Measurements from ENCODE around the gene SNCB. TPM values are rescaled to one million over a fixed set of nuclear protein-coding genes. Genes with fewer than 3 reads are reported as not detected.

Gene SNCB
- total RNA-seq, 1 donor from 2014 or later, result not detected

- Histone ChIP-seq H3F3A (ENCODE audit: low read depth) (no peaks in the 10 kb centered on the region), H3K4me2 (no peak overlapping the region), H3K4me1 (no peaks in the 10 kb centered on the region), H3K4me3 (no peak overlapping the region), H3K79me2 (ENCODE audit: low read depth) (no peaks in the 10 kb centered on the region), H3K36me3 (no peaks in the 10 kb centered on the region), H3K9me3 (ENCODE audit: low read depth) (no peaks in the 10 kb centered on the region), H3K27ac (no peak overlapping the region), H4K20me1 (ENCODE audit: low read depth) (peaks cover 8% of the 10 kb centered on the region), H3K27me3 (no peaks in the 10 kb centered on the region), H2AFZ (replicated peaks) (no peak overlapping the region), H3K9ac (no peak overlapping the region)
- Mint-ChIP-seq H3K4me3 (no peak overlapping the region), H3K27ac (peak overlapping the region; percentile 4), H3K4me1 (no peaks in the 10 kb centered on the region), H3K36me3 (peaks cover 5% of the 10 kb centered on the region), H3K9me3 (no peaks in the 10 kb centered on the region), H3K27me3 (ENCODE audit: insufficient read depth, low read depth) (peaks cover 12% of the 10 kb centered on the region)
- TF ChIP-seq EZH2phosphoT487 (IDR thresholded peaks at IDR 0.05), result no peak
- TF ChIP-seq, protein P1, sequence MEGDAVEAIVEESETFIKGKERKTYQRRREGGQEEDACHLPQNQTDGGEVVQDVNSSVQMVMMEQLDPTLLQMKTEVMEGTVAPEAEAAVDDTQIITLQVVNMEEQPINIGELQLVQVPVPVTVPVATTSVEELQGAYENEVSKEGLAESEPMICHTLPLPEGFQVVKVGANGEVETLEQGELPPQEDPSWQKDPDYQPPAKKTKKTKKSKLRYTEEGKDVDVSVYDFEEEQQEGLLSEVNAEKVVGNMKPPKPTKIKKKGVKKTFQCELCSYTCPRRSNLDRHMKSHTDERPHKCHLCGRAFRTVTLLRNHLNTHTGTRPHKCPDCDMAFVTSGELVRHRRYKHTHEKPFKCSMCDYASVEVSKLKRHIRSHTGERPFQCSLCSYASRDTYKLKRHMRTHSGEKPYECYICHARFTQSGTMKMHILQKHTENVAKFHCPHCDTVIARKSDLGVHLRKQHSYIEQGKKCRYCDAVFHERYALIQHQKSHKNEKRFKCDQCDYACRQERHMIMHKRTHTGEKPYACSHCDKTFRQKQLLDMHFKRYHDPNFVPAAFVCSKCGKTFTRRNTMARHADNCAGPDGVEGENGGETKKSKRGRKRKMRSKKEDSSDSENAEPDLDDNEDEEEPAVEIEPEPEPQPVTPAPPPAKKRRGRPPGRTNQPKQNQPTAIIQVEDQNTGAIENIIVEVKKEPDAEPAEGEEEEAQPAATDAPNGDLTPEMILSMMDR (IDR thresholded peaks at IDR 0.05), result no peak
- TF ChIP-seq EZH2 (IDR thresholded peaks at IDR 0.05), result no peak
- no peak for DNase-seq (ENCODE audit: low spot score)
Measured at GRCh38 chr5:176656467-176656990, 26.2 kb upstream of the SNCB start.

- no peak overlapping the region for H3K9ac ChIP-seq
- Mint-ChIP-seq H3K27me3 (ENCODE audit: insufficient read depth, low read depth) (peaks cover 19% of the 10 kb centered on the region), H3K9me3 (no peaks in the 10 kb centered on the region), H3K36me3 (peaks cover 5% of the 10 kb centered on the region), H3K27ac (no peak overlapping the region), H3K4me3 (no peak overlapping the region), H3K4me1 (peaks cover 5% of the 10 kb centered on the region)
- no peak overlapping the region for H3K4me2 ChIP-seq
- TF ChIP-seq, protein P1 (IDR thresholded peaks at IDR 0.05), result no peak
- TF ChIP-seq EZH2 (IDR thresholded peaks at IDR 0.05) (no peak), EZH2phosphoT487 (IDR thresholded peaks at IDR 0.05) (no peak)
- no peak overlapping the region for H3K27ac ChIP-seq
- H3K36me3 ChIP-seq, result no peaks in the 10 kb centered on the region
- no peak overlapping the region for H2AFZ ChIP-seq (replicated peaks)
- DNase-seq (ENCODE audit: low spot score), result no peak
- no peaks in the 10 kb centered on the region for H3K27me3 ChIP-seq
- H4K20me1 ChIP-seq (ENCODE audit: low read depth), result peaks cover 17% of the 10 kb centered on the region
- H3F3A ChIP-seq (ENCODE audit: low read depth), result no peaks in the 10 kb centered on the region
- H3K79me2 ChIP-seq (ENCODE audit: low read depth), result peaks cover 9% of the 10 kb centered on the region
- H3K9me3 ChIP-seq (ENCODE audit: low read depth), result no peaks in the 10 kb centered on the region
- no peak overlapping the region for H3K4me3 ChIP-seq
- H3K4me1 ChIP-seq, result peaks cover 4% of the 10 kb centered on the region
Measured at GRCh38 chr5:176654856-176655255, 24.5 kb upstream of the SNCB start.

DNA sequence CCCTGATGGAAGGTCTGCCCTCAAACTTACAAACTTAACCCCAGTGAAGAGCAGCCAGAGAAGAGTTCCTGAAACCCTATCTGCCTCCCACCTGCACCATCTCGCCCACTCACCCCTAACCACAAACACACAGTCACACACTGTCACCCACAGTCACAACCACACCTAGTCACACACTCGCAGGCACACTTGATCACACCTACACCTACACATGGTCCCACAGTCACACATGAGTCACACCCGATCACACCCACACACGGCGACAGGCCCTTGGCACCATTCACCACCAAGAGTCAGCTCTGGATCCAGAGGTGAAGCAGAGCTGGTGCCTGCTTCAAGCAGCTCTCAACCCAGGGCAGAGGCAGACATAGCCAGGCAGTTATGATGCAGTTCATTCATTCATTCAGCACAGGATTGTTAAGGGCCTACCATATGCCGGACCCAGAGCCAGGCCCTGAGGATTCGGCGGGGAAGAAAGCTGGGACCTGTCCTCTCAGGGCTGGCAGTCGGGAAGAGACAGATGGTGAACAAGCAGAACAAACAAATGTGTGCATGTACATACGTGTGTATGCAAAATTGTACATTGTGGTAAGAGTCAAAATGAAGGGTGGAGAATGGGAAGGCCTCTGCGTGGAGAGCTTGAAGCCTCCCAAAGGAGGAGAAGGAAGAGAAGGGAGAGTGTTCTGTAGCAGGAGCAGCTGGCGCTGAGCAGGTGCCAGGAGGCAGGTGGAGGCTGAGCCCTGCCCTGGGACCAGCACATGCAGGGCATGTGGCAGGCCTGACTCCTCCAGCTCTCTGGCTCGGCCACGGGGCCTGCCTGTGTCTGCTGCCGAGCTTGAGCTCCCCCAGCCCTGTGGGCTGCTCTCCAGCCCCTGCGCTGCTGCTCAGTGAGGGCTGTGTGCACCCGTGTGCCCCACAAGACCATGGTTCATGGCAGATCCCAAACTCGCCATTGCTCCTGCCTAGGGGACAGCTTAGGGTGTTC is 23.4 kb upstream of the SNCB start:
- Histone ChIP-seq H3K79me2 (ENCODE audit: low read depth) (peaks cover 21% of the 10 kb centered on the region), H3K36me3 (no peaks in the 10 kb centered on the region), H3K4me2 (no peak overlapping the region), H2AFZ (replicated peaks) (no peak overlapping the region), H3K27me3 (no peaks in the 10 kb centered on the region), H3K4me1 (peaks cover 4% of the 10 kb centered on the region), H3K4me3 (no peak overlapping the region), H3K27ac (no peak overlapping the region), H3K9me3 (ENCODE audit: low read depth) (no peaks in the 10 kb centered on the region), H4K20me1 (ENCODE audit: low read depth) (peaks cover 25% of the 10 kb centered on the region), H3K9ac (no peak overlapping the region), H3F3A (ENCODE audit: low read depth) (no peaks in the 10 kb centered on the region)
- no peaks in the 10 kb centered on the region for H3K9me3 Mint-ChIP-seq
- no peak for TF ChIP-seq EZH2phosphoT487 (IDR thresholded peaks at IDR 0.05)
- TF ChIP-seq, protein P1 (IDR thresholded peaks at IDR 0.05), result no peak
- TF ChIP-seq EZH2 (IDR thresholded peaks at IDR 0.05), result no peak
- H3K27me3 Mint-ChIP-seq (ENCODE audit: insufficient read depth, low read depth), result peaks cover 18% of the 10 kb centered on the region
- H3K4me3 Mint-ChIP-seq, result peak overlapping the region; percentile 0
- H3K4me1 Mint-ChIP-seq, result peaks cover 13% of the 10 kb centered on the region
- no peak overlapping the region for H3K27ac Mint-ChIP-seq
- peaks cover 5% of the 10 kb centered on the region for H3K36me3 Mint-ChIP-seq
- no peak for DNase-seq (ENCODE audit: low spot score)
